ENCODE measurements around the gene IFT20.

IFT20 gene

DNA sequence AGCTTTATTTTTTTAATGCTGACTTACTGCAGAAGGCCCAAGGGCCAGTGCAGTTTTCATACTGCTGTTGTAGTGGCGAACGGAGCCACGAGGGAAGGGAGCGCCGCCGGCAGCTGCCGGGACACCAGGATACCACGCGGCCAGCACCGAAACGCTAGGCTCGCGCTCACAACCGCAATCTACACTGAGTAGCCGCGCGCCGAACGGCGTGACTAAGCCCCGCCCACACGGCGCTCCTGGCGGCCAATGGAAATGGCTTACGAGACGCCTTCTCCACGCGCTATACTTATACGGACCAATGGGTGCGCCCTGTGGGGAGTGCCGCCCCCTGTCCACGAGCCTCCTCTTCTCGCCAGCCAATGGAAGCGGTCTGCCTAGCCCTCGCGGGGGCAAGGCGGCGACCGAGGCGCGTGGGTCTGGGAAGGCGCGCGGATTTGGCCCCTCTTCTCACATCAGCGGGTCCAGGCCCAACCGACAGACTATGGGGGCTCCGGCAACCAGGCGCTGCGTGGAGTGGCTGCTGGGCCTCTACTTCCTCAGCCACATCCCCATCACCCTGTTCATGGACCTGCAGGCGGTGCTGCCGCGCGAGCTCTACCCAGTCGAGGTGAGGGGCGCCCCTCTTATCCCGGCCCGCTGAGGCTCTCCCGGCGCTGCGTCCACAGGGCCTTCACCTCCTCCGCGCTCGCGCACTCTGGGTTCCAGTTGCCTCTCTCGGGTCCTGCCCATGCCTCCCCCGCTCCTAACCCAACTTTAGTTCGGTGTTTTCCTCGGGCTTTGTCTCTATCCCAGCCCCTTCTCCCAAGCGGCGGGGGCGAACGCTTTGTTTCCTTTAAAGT lies 16.3 kb downstream of the IFT20 start, which contains the start of gene TMEM97 (continued):
- TF ChIP-seq, protein P1, sequence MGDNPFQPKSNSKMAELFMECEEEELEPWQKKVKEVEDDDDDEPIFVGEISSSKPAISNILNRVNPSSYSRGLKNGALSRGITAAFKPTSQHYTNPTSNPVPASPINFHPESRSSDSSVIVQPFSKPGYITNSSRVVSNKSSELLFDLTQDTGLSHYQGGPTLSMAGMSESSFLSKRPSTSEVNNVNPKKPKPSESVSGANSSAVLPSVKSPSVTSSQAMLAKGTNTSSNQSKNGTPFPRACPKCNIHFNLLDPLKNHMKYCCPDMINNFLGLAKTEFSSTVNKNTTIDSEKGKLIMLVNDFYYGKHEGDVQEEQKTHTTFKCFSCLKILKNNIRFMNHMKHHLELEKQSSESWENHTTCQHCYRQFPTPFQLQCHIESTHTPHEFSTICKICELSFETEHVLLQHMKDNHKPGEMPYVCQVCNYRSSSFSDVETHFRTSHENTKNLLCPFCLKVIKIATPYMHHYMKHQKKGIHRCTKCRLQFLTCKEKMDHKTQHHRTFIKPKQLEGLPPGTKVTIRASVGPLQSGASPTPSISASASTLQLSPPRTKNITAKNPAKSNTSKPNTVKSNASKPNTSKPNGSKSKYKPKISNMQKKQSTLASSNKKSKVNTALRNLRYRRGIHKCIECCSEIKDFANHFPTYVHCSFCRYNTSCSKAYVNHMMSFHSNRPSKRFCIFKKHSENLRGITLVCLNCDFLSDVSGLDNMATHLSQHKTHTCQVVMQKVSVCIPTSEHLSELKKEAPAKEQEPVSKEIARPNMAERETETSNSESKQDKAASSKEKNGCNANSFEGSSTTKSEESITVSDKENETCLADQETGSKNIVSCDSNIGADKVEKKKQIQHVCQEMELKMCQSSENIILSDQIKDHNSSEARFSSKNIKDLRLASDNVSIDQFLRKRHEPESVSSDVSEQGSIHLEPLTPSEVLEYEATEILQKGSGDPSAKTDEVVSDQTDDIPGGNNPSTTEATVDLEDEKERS (tag by site-specific recombination; IDR thresholded peaks at IDR 0.05): no peak
- TF ChIP-seq PRDM1 (tag by site-specific recombination; IDR thresholded peaks at IDR 0.05) (no peak), ZNF391 (tag by site-specific recombination; IDR thresholded peaks at IDR 0.05; ENCODE audit: borderline replicate concordance, low read depth) (no peak), ZNF692 (tag by site-specific recombination; IDR thresholded peaks at IDR 0.05) (peak; percentile 78), ZFP41 (tag by site-specific recombination; IDR thresholded peaks at IDR 0.05; ENCODE audit: borderline replicate concordance) (no peak), ZBTB7A (tag by site-specific recombination; IDR thresholded peaks at IDR 0.05; ENCODE audit: low read depth) (peak; percentile 87; the same call in 1 of the 2 replicates), GLIS1 (tag by site-specific recombination; IDR thresholded peaks at IDR 0.05) (peak; percentile 71)

GRCh38 chr17:28317966-28318758 lies 17.1 kb downstream of the IFT20 start:
- TF ChIP-seq ZNF580 (tag by site-specific recombination; IDR thresholded peaks at IDR 0.05) (no peak), ZNF621 (tag by site-specific recombination; IDR thresholded peaks at IDR 0.05) (no peak), ZFHX2 (tag by site-specific recombination; conservative IDR thresholded peaks at IDR 0.05) (peak; percentile 50), ZBTB48 (tag by site-specific recombination; IDR thresholded peaks at IDR 0.05) (no peak), ZNF571 (tag by site-specific recombination; IDR thresholded peaks at IDR 0.05) (no peak), EGR2 (tag by site-specific recombination; IDR thresholded peaks at IDR 0.05; ENCODE audit: low read depth) (0 out of 2 replicates have a peak, but pooled peaks have one; percentile 36), ZNF324 (tag by site-specific recombination; IDR thresholded peaks at IDR 0.05) (no peak), ZNF354C (tag by site-specific recombination; IDR thresholded peaks at IDR 0.05; ENCODE audit: borderline replicate concordance, low read depth) (no peak), TCF7L2 (IDR thresholded peaks at IDR 0.05; ENCODE audit: borderline replicate concordance, low read depth, low read length) (no peak), ZNF341 (tag by site-specific recombination; IDR thresholded peaks at IDR 0.05; ENCODE audit: low read depth) (peak; percentile 50; the same call in 1 of the 2 replicates), ZNF791 (tag by site-specific recombination; IDR thresholded peaks at IDR 0.05) (no peak), ZNF837 (tag by site-specific recombination; IDR thresholded peaks at IDR 0.05) (no peak), ZNF626 (tag by site-specific recombination; IDR thresholded peaks at IDR 0.05) (no peak), ZNF610 (tag by site-specific recombination; IDR thresholded peaks at IDR 0.05; ENCODE audit: borderline replicate concordance) (no peak), ZNF658 (tag by site-specific recombination; IDR thresholded peaks at IDR 0.05) (no peak), ZNF23 (tag by site-specific recombination; IDR thresholded peaks at IDR 0.05; ENCODE audit: borderline replicate concordance) (no peak), GFI1B (tag by site-specific recombination; IDR thresholded peaks at IDR 0.05) (no peak)
- Histone ChIP-seq H3K9me3 (ENCODE audit: control insufficient read depth, insufficient read depth, low read depth, low read length) (no peaks in the 10 kb centered on the region), H3K27ac (ENCODE audit: extremely low read depth, low read depth, low read length) (no peak overlapping the region; the same call in 1 of the 2 replicates), H3K36me3 (ENCODE audit: control insufficient read depth in 2 of 2, insufficient read depth in 1 of 2, low read length in 2 of 2) (peaks cover 3 to 12% of the 10 kb centered on the region in 2 experiments; a peak in 2 of 3 replicates), H3K4me3 (ENCODE audit: low read depth, low read length) (peak overlapping the region; percentile 35), H3K4me1 (ENCODE audit: control insufficient read depth, insufficient read depth, low read length) (peaks cover 10% of the 10 kb centered on the region)
- ChIA-PET POLR2A (interaction anchor here (1.0 to 6.2 kb wide), 5 partner anchors 10 to 69 kb away, joined by 3 to 40 read pairs (median 3); partner anchors contain the start of genes IFT20 and TNFAIP1), CTCF (interaction anchor here (1.8 kb wide), 1 partner anchor 66 kb away, joined by 9 read pairs; no protein-coding TSS in a partner anchor)

All from HEK293 (cell line).